Activated T-helper 17 cell treated with anti-CD3 and anti-CD28 coated beads, Interleukin-2, amount 50 U/mL, for 72 hours (primary cell): ENCODE measurements around the gene DCX. TPM values are rescaled to one million over a fixed set of nuclear protein-coding genes. Genes with fewer than 3 reads are reported as not detected.

ENCODE experiments used
- ATAC-seq: fragments of 150-1000 bp; cut with Tn5 transposase; replicated peaks from 2 replicates; pipeline ENCODE4 v1.10.0; 2021; ENCODE audit warnings: mild to moderate bottlenecking, moderate library complexity
- H3K27ac Mint-ChIP-seq: one replicate; pipeline ENCODE4 v1.8.0; 2022; ENCODE audit warnings: mixed read lengths
- H3K27me3 Mint-ChIP-seq: one replicate; pipeline ENCODE4 v1.8.0; 2022; ENCODE audit warnings: mixed read lengths
- H3K36me3 Mint-ChIP-seq: one replicate; pipeline ENCODE4 v1.8.0; 2022; ENCODE audit warnings: low read depth, mild to moderate bottlenecking, mixed read lengths
- H3K4me1 Mint-ChIP-seq: one replicate; pipeline ENCODE4 v1.8.0; 2022; ENCODE audit warnings: mixed read lengths
- H3K4me3 Mint-ChIP-seq: one replicate; pipeline ENCODE4 v1.8.0; 2022; ENCODE audit warnings: mild to moderate bottlenecking, mixed read lengths
- H3K9me3 Mint-ChIP-seq: one replicate; pipeline ENCODE4 v1.8.0; 2022; ENCODE audit warnings: mixed read lengths
- total RNA-seq, 2 donors: library from RNA; stranded (reverse); gene quantifications; one replicate each; pipeline ENCODE4 v1.2.3, GENCODE V29; 2022

The DCX gene
- total RNA-seq, 2 donors from 2014 or later, result not detected

GRCh38 chrX:111254896-111255693 is 156.9 kb downstream of the DCX start:
- H3K4me3 Mint-ChIP-seq, result no peak overlapping the region
- H3K27me3 Mint-ChIP-seq, result no peaks in the 10 kb centered on the region
- no peaks in the 10 kb centered on the region for H3K9me3 Mint-ChIP-seq
- H3K4me1 Mint-ChIP-seq, result no peaks in the 10 kb centered on the region
- H3K27ac Mint-ChIP-seq, result no peak overlapping the region
- no peak for ATAC-seq
- no peaks in the 10 kb centered on the region for H3K36me3 Mint-ChIP-seq

GRCh38 chrX:111244235-111244750 is 167.7 kb downstream of the DCX start:
- no peaks in the 10 kb centered on the region for H3K9me3 Mint-ChIP-seq
- no peak for ATAC-seq
- H3K27ac Mint-ChIP-seq, result no peak overlapping the region
- peaks cover 12% of the 10 kb centered on the region for H3K27me3 Mint-ChIP-seq
- no peaks in the 10 kb centered on the region for H3K4me1 Mint-ChIP-seq
- H3K36me3 Mint-ChIP-seq, result no peaks in the 10 kb centered on the region
- no peak overlapping the region for H3K4me3 Mint-ChIP-seq

Other genes starting within 250 kb of the DCX start
- not detected for gene CAPN6, start 141.7 kb downstream of the DCX start, total RNA-seq
- gene SERTM2, start 99.5 kb upstream of the DCX start, total RNA-seq, result not detected